NOMO-1 treated with DMSO at 0.1 percent for 48 hours (cell line): Measurements from ENCODE around the gene CARS2.
"Not testable (repeated sequence)": the region's sequence is repeated elsewhere in the genome, so short reads cannot be mapped to it uniquely, and the experiment has no call there.

Experiments used
- DNase-seq: peaks from one replicate; lab custom pipeline; 2025; ENCODE audit not compliant: unreplicated experiment; lab: John Stamatoyannopoulos, UW

CARS2 gene

GRCh38 chr13:110705826-110706569, at the start of gene CARS2:
CARS2 (minus strand) TSS chr13:110706116; CDS start chr13:110706093, 23 bp downstream.
- DNase-seq, result peak; percentile 97

GRCh38 chr13:110748271-110748670, 42.4 kb upstream of the CARS2 start:
- DNase-seq, result no peak

GRCh38 chr13:110746438-110746837, 40.5 kb upstream of the CARS2 start:
- DNase-seq, result no peak

DNA sequence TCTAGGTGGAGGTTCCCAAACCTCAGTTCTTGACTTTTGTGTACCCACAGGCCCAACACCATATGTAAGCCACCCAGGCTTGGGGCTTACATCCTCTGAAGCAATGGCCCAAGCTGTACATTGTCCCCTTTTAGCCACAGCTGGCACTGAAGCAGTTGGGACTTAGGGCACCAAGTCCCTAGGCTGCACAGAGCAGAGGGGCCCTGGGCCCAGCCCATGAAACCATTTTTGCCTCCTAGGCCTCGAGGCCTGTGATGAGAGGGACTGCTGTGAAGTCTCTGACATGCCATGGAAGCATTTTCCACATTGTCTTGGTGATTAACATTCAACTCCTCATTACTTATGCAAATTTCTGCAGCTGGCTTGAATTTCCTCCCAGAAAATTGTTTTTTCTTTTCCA, 37.8 kb upstream of the CARS2 start:
- DNase-seq, result no peak

DNA sequence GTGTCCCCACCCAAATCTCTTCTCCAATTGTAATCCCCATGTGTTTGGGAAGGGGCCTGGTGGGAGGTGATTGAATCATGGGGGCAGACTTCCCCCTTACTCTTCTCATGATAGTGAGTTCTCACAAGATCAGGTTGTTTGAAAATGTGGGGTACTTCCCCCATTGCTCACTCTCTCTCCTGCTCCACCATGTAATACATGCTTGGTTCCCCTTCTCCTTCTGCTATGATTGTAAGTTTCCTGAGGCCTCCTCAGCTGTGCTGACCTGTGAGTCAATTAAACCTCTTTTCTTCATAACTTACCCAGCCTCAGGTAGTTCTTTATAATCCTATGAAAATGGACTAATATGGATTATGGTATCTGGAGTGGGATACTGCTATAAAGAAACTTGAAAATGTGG, 31.6 kb upstream of the CARS2 start:
- DNase-seq, result no peak

GRCh38 chr13:110734561-110734960, 28.6 kb upstream of the CARS2 start:
- DNase-seq, result no peak

DNA sequence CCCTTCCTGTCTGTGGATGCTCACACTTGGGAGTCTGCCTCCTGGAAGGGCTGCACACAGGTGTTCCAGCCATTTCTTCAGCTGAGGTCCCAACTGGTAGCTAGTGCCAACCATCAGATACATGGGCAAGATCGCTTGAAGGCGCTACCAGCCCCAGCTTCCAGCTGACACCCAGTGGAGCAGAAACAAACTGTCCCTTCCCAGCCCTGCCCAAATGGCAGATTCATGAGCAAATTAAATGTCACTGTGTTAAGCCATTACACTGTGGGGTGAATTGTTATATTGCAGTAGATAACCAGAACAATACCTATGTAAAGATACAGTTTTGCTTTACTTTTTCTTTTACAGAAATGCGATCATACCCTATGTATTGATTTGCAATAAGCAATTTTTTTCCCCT, 25.2 kb upstream of the CARS2 start:
- DNase-seq, result no peak

- no peak for DNase-seq
These were observed 20.8 kb upstream of the CARS2 start for GRCh38 chr13:110726726-110727125.

DNA sequence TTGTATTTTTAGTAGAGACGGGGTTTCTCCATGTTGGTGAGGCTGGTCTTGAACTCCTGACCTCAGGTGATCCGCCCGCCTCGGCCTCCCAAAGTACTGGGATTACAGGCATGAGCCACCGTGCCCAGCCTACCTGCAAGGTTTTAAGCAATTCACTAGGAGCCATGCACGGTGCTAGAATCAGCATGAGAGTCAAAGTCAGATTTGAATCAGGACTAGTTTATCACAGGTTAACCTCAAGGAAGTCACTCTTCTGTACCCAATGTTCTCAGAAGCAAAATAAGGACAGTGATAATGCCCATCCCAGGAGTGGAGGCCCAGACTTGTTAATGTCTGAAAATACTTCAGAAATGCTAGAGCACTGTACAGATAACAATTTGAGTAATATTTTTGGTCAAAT, 20.2 kb upstream of the CARS2 start:
- not testable (repeated sequence) for DNase-seq

DNA sequence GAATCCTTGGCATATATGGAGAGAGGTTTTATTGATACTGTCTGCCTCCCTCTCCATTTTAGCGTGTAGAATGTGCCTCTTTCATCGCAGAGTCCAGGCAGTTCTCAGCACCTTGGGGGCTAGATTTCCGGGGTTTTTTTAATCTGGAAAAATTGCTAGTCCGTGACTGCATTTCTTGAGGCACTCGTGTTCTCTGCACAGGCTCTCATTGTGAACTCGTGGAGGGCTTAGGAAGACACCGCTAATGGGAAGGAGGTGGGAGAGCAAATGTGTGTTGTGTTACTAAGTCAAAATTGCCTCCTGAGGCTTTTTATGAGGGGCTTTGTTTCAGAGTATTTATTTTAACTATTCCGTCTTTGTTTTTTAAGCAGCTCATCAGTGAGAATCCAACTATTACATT, 17.7 kb upstream of the CARS2 start:
- DNase-seq, result no peak

DNA sequence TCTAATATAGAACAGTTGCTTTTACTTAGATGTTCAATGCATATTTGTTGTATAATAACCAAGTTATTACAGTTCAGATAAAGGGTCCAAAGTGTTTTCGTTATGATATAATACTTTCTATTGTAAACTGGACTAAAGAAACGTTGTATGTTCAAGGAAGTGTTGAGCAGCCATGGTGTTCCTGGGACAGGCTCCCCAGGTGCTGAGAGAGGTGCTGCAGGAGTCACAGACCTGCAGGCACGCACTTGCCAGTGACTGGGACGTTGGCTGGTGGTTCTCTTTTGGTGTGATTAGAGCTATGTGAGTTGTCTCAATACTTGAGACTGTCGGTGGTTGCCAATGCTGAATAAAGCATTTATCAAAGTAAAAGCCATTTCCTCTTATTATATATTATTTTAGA, 17.1 kb upstream of the CARS2 start:
- DNase-seq, result no peak

GRCh38 chr13:110719036-110719710, 13.3 kb upstream of the CARS2 start:
- no peak for DNase-seq

- DNase-seq, result peak; percentile 34
These were observed 10.3 kb upstream of the CARS2 start for GRCh38 chr13:110716247-110716515.

- peak; percentile 99 for DNase-seq
These were observed 9.7 kb upstream of the CARS2 start for GRCh38 chr13:110715395-110716246.

GRCh38 chr13:110714797-110715394, 9.0 kb upstream of the CARS2 start:
- peak; percentile 56 for DNase-seq

DNA sequence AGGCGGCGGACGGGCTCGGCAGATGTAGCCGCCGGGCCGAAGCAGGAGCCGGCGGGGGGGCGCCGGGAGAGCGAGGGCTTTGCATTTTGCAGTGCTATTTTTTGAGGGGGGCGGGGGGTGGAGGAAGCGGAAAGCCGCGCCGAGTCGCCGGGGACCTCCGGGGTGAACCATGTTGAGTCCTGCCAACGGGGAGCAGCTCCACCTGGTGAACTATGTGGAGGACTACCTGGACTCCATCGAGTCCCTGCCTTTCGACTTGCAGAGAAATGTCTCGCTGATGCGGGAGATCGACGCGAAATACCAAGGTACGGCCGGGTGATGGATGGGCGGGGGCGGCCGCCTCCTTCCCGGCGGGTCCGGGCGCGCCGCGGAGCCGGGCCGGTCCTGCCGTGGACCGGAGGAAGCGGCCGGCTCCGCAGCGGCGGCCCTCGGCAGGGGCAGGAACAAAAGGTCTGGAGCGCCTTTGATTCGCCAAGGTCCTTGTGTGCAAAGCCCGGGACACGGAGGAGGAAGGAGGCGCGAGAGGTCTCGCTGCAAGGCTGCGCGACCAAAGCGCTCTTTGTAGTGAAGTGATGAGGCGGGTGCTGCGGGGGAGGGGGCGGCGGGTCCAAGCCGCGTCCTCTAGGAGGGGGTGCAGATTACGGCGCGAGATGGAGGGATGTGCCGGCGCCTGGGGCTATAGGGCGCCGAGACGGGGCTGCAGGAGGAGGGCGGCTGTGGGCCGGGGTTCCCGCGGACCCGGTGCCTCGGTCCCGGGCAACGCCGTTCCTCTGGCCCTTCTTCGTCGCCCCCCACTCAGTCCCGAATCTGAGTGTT, 8.3 kb upstream of the CARS2 start:
- DNase-seq, result peak; percentile 44

- no peak for DNase-seq
These were observed 7.7 kb upstream of the CARS2 start, which contains the start of gene ING1 for GRCh38 chr13:110713642-110713952. ING1 (plus strand) TSS chr13:110713700; CDS start chr13:110714150, 450 bp downstream.

DNA sequence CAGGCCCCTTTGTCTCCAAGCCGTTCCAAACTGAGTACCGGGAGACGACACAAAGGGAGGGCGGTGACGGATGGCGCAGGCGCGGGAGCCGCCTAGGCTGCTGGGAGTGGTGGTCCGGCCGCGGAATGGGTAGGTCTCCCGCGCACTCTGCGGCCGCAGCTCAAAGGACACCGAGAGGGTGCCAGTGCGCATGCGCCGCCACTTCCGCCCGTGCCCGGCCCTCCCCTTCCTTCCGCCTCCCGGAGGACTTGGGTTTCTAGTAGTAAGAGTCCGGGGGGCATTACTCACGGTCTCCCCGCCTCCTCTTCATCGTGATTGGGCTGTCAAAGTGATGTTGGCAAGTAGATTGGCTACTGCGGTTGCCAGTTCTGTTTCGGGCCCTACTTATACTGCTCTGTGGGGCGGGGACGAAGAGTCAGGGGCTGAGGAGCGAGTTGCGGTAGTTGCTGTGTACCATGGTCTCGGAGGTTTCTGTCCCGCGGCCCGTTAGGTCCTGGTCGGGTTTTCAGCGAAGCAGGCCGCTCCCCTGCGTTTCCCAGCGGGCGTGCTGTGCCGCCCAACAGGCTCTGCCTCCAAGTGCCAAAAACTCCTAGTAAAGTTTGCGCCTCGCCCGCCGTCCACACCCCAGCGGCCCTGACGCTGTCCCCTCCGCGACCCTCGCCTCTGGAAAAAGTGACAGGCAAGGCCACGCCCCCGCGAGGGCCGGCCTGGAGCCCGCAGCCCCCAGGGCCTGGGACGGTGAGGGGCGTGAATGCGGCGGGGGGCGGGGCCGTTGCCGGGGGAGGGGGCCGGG, 7.1 kb upstream of the CARS2 start:
- peak; percentile 98 for DNase-seq

- DNase-seq, result peak; percentile 78
These were observed 6.3 kb upstream of the CARS2 start for GRCh38 chr13:110712081-110712848.
